ENCODE measurements around the gene MAP2K3.
A peak's percentile ranks its signal among the peaks of the same experiment; 100 is the strongest.

The MAP2K3 gene

GRCh38 chr17:21249086-21249795, 35.3 kb upstream of the MAP2K3 start:
- TF ChIP-seq CTCF (IDR thresholded peaks at IDR 0.05; ENCODE audit: low read depth, low read length, missing control alignments) = no peak
- no peak for DNase-seq (ENCODE audit: low read depth)
- in situ Hi-C loops (cut with HindIII; ENCODE audit: low sequenced_read_pairs) = loop anchor here (5.0 kb wide), 1 partner anchor 117 kb away; no protein-coding TSS in a partner anchor
- no peak overlapping the region for H3K4me3 ChIP-seq (ENCODE audit: low read depth, low read length)

- DNase-seq (ENCODE audit: low read depth) = no peak
- H3K4me3 ChIP-seq (ENCODE audit: low read depth, low read length) = no peak overlapping the region
- TF ChIP-seq CTCF (IDR thresholded peaks at IDR 0.05; ENCODE audit: low read depth, low read length, missing control alignments) = no peak
- in situ Hi-C loops (cut with HindIII; ENCODE audit: low sequenced_read_pairs) = loop anchor here (5.0 kb wide), 1 partner anchor 118 kb away; no protein-coding TSS in a partner anchor
Measured at GRCh38 chr17:21249920-21250703, 34.4 kb upstream of the MAP2K3 start.

GRCh38 chr17:21250854-21251253, 33.7 kb upstream of the MAP2K3 start:
- no peak overlapping the region for H3K4me3 ChIP-seq (ENCODE audit: low read depth, low read length)
- in situ Hi-C loops (cut with HindIII; ENCODE audit: low sequenced_read_pairs) = no loop called here
- no peak for TF ChIP-seq CTCF (IDR thresholded peaks at IDR 0.05; ENCODE audit: low read depth, low read length, missing control alignments)
- no peak for DNase-seq (ENCODE audit: low read depth)

GRCh38 chr17:21251337-21252010, 33.0 kb upstream of the MAP2K3 start:
- no peak for DNase-seq (ENCODE audit: low read depth)
- in situ Hi-C loops (cut with HindIII; ENCODE audit: low sequenced_read_pairs) = no loop called here
- no peak overlapping the region for H3K4me3 ChIP-seq (ENCODE audit: low read depth, low read length)
- no peak for TF ChIP-seq CTCF (IDR thresholded peaks at IDR 0.05; ENCODE audit: low read depth, low read length, missing control alignments)

GRCh38 chr17:21252289-21252795, 32.2 kb upstream of the MAP2K3 start:
- in situ Hi-C loops (cut with HindIII; ENCODE audit: low sequenced_read_pairs) = no loop called here
- no peak for DNase-seq (ENCODE audit: low read depth)
- TF ChIP-seq CTCF (IDR thresholded peaks at IDR 0.05; ENCODE audit: low read depth, low read length, missing control alignments) = no peak
- peak overlapping the region; percentile 61 for H3K4me3 ChIP-seq (ENCODE audit: low read depth, low read length)
